CD4-positive, alpha-beta T cell treated with Interleukin-4 for 1 hour (primary cell): ENCODE results near the gene MOSMO.
A peak's percentile ranks its signal among the peaks of the same experiment; 100 is the strongest.
"Not testable (repeated sequence)": the region's sequence is repeated elsewhere in the genome, so short reads cannot be mapped to it uniquely, and the experiment has no call there.

Source experiments
- DNase-seq, 2 donors: peaks; one replicate each; pipeline ENCODE4 v3.0.0-alpha.2; 2020 to 2022

The MOSMO gene

DNA sequence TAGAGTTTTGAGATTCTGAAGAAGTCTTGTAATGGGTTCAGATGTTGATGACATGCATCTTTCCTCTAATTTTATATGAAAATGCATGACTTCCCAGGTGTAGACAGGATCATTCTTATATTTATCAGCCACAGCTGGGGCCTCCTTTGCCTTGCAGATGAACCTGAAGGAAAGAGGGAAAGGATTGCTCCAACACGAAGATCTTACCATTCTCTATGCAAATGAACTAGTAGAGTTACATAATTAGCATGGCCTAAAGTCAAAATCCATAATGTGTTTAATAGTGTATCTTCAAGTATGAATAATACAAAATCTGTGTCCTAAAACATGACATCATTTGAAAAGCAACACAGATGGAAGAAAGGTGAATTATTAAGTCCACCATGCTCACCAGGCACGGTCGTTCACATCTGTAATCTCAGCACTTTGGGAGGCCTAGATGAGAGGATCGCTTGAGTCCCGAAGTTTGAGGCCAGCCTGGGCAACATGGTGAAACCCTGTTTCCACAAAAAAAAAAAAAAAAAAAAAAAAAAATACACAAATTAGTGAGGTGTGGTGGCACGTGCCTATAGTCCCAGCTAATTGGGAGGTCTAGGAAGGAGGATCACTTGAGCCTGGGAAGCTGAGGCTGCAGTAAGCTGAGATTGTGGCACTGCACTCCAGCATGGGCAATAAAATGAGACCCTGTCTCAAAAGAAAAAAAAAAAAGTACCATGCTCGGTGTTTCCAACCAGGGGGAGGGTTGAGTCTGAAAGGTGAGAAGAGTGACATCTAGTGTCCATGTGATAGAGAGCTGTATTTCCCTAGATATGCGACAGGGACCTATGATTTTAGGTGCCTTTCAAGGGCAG, 90.7 kb downstream of the MOSMO start:
- peak in 1 of 2 donors; percentile 48 for DNase-seq

DNA sequence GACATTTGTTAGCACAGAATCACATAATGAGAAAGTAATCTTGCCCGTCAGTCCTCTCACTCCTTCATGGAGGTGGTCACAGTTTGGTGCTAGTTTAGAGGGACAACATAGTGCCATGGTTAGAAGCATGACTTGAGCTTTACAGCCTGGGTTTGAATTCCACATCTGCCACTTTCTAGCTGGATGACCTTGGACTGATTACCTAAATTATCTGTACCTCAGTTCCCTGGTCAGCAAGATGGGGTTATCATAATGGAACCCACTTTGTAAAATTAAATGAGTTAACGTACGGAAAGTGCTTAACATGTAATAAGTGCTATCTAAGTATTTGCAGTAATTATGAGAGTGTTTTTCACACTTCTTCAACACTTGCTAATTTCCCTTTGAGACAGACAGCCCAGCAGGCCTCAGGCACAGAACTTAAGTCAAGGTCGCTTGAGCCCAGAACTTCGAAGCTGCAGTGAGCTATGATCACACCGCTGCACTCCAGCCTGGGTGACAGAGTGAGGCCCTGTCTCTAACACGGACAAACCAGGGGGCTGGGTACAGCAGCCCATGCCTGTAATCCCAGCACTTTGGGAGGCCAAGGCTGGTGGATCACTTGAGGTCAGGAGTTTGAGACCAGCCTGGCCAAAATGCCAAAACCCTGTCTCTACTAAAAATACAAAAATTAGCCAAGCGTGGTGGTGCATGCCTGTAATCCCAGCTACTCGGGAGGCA, 91.5 kb downstream of the MOSMO start:
- DNase-seq, result no peak

DNA sequence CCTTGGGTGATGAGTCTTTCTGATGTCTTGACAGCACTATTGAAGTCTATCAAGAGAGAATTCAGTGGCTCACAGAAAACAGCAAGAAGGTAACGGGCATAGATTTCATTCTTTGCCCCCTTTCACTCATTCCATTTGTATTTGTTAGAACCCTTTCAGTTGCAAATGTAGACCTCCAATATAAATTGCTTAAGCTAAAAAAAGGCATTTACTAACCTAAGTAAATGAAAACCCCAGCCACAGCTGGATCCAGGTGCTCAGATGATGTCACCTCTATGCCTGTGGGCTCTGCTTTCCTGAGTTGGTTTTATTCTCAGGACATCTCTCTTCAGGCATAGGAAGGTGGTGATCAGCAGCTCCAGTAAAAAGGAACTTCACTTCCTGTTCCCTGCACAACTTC, 95.5 kb downstream of the MOSMO start:
- DNase-seq, result no peak

DNA sequence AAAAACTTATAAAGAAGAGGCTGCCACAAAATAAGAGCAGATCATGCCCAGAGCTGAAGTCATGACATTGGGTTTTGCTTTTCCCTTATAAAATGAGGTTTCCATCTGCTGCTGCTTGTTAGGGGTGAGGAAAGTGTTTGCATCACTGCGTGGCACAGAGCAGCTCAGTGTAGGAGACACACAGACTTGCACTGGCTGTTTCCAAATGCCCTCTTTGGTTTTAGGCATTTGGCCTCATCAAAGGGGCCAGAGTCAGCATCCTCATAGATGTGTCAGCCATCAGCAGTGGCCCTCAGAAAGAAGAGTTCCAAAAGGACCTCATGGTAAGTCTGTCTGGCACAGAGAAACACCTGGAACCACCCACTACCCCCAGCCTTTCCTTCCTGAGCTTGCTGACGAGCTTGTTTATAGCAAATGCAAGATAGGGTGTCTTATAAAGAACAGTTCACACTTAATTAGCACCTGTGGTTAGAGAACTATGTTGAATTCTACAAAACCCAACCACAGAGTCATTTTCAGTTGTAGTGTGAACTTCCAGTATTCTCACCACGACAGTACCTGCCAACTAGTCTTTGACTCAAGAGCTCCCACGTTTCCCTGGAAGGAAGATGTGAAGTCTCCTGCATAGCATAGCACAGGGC, 101.5 kb downstream of the MOSMO start:
- peak in 1 of 2 donors; percentile 9 for DNase-seq

DNA sequence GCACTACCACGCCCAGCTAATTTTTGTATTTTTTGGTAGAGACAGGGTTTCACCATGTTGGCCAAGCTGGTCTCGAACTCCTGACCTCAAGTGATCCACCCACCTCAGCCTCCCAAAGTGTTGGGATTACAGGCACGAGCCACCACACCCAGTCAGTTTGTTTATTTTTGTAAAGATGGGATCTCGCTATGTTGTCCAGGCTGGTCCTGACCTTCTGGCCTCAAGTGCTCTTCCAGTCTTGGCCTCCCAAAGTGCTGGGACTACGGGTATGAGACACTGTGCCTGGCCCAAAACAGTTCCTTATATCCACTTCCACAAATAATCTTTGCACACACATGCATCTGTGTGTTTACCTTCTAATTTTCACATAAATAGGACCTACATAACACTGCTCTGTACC, 103.7 kb downstream of the MOSMO start:
- DNase-seq, result not testable (repeated sequence)

DNA sequence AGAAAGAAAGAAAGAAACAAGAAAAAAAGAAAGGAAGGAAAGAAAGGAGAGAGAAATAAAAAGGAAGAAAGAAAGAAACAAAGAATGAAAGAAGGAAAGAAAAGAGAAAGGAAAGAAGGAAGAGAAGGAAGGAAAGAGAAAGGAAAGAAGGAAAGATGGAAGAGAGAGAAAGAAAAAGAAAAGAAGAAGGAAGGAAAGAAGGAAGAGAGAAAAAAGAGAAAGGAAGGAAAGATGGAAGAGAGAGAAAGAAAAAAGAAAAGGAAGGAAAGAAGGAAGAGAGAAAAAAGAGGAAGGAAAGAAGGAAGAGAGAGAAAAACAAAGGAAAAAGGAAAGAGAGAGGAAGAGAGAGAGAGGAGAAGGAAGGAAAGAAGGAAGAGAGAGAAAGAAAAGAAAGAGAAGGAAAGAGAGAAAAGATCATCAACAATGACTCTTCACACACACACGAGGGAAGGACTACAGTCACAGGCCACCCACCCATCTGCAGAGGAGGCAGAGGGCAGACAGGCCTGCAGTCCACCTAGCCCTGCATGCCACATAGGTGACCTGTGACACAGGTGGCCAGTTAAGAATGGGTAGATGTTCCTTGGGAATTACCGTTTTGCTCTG, 108.3 kb downstream of the MOSMO start:
- DNase-seq, result no peak

DNA sequence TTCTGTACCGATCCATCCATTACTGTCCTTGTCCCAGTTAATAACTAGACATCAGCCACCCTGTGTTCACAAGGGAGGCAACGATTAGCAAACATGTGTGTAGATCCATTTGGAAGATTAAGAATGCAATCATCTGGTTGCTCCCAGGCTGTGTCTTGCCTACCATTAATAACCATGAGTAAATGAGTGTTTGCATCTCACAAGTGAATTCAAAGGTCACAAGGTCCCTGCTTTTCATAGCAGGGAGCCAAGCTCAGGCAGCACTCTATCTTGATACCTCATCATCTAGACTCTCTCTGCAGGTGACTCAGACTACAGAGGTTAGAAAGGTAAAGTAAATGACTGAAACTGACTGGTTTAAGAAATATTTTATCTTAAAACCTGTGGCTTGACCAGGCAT, 109.7 kb downstream of the MOSMO start:
- no peak for DNase-seq

DNA sequence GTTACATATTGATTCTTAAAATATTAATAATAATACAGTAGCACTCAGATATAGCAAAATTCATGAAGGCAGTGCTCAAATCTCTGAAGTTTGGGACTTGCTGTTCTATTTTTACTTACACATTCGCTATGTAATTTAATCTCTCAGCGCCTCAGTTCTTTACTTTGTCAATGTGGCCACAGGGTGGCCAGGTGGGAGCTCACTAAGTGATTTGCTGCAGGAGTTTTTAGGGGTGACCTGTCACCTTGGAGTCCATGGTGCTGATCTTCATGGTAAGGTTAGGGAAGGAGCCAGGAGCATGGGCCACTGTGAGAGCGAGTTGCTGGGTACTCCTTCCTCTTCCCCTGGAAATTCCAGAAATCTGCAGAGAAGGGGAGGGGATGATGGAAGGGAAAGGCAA, 112.5 kb downstream of the MOSMO start:
- no peak for DNase-seq

DNA sequence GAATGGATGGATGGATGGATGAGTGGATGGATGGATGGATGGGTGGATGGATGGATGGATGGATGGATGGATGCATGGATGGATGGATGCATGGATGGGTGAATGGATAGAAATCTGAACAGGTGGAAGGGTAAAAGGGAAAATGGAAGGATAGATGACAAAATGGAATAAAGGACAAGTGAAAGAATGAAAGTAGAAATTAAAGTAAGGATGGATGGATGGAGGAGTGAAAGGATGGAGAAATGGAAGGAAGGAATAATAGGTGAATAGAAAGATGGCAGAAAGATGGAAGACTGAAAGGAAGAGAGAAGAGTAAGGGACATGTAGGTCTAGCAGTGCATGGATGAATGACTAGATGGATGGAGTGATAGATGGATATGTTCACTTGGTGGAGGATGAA, 114.3 kb downstream of the MOSMO start:
- no peak for DNase-seq

DNA sequence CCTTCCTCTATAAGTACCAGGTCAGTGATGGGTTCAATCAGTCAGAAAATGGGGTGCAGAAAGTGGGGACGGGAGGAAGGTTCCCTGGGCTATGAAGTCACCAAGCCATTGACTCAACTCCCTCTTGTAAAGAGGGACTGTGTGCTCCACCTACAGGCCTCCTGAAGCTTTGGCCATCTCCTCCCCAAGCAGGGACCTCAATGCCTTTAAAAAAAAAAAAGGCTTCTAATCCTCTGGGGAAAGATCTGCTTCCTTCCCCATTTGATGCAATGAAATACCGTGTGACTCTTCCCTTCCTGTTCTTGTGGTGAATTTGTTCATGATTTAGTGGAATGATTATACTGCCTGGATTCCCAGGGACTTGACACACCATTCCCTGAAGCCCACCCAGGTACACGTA, 115.2 kb downstream of the MOSMO start:
- DNase-seq, result no peak

DNA sequence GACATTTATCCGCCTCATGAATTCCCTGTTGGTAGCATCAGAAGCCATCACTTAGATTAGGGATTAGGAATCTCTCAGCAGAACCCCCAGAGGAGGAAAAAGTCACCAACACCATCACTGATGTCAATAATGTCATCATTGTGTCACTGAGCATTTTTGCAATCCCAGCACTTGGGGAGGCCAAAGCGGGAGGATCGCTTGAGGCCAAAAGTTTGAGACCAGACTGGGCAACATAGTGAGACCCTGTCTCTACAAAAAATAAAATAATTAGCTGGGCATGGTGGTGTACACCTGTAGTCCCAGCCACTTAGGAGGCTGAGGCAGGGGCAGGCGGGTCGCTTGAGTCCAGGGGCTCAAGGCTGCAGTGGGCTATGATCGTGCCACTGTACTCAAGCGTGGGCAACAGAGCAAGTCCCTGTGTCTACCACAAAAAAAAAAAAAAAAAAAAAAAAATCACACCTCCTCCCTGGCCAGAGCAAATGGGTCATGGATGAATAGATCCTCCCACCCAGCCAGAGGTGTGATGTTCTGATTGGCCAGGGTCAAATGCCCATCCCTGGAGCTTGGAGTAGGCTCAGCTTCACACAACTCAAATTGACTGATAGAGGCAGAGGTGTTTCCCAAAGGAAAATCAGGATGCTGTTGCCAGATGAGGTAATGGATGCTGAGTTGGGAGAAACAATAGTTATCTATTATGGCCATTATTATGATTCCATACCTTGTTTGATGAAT, 116.0 kb downstream of the MOSMO start:
- DNase-seq, result no peak

DNA sequence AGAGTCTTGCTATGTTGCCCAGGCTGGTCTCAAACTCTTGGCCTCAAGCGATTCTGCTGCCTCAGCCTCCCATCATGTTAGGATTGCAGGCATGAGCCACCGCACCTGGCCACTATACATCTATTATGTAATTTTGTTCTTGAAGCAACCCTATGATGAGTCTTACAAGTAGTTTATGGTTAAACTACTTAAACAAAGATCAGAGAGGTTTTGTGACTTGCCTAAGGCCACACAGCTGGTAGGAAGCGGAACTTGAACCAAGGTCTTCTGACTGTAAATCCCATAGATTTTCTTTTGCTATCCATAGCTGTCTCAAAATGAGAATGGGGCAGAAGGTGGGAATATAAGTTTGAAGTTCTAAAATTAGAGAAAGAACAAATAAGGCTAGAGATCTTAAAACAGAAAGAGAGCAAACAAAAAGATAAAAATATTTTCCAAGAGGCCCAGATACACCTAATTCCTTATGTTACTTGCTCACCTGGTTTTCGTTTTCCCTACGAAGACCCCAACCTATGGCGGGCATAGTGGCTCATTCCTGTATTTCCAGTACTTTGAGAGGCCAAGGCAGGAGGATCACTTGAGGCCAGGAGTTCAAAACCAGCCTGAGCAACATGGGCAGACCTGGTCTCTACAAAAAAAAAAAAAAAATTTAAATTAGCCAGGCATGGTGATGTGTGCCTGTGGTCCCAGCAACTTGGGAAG, 116.8 kb downstream of the MOSMO start:
- no peak for DNase-seq

DNA sequence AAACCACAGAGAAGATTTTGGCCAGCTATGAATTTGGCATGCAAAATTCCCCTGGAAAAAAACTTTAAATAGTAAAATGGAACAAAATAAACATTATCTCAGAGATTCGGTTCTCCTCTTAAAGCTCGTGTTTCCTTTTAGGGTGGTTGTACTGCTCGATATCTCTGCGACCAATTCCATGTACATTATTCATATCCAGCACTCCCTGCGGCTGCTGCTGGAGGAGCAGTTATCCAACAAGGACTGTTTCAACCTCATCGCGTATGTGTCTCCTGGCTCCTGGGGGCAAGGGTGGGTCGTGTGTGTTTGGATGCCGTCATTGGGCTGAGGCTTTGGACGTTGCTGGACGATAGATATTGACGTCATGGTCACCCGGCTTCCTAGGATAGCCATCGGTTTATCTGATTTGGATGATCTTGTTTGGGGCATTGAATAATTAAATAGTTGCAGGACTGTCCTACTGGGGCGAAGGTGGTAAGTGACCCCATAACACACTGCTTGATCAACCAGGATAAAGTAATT, 118.2 kb downstream of the MOSMO start:
- no peak for DNase-seq

DNA sequence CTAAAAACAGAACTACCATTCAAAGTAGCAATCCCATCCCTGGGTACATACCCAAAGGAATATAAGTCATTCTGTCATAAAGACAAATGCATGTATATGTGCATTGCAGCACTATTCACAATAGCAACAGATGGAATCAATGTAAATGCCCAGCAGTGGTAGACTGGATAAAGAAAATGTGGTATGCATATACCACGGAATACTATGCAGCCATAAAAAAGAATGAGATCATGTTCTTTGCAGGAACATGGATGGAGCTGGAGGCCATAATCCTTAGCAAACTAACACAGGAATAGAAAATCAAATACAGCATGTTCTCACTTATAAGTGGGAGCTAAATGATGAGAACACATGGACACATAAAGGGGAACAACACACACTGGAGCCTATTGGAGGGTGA, 120.6 kb downstream of the MOSMO start:
- not testable (repeated sequence) for DNase-seq

DNA sequence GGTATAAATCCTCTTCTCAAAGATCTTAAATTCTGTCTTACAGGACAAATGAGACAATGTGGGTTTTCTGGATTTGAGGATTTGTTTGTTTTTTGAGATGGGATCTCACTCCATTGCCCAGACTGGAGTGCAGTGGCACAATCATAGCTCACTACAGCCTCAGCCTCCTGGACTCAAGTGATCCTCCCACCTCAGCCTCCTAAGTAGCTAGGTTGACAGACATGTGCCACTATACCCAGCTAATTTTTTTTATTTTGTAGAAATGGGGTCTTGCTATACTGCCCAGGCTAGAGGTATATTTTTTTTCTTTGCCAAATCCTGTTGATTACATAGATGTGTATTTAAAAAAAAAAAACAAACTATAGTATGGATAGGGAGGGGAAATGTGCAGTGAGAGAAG, 122.6 kb downstream of the MOSMO start:
- no peak for DNase-seq

DNA sequence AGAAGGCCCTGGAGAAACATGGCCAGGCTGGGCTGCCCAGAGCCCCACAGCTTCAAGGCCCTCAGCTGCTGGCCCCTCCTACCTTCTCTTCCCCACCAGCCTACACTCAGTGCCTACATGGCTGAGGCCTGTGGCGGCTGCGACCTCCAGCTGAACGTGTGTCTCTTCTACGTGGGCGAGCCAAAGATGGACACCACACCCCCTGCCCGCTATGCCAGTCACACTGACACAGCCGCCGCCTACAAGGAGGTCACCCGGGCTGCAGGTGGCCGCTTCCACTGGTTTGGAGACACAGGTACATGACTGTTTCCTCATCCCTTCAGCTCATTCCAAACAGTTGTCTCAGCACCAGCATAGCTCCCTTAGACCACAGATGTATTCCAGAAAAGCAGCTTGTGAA, 124.9 kb downstream of the MOSMO start:
- DNase-seq, result no peak
